SK-N-SH (cell line): ENCODE results near the gene DSE. TPM values are rescaled to one million over a fixed set of nuclear protein-coding genes. Genes with fewer than 3 reads are reported as not detected.
A peak's percentile ranks its signal among the peaks of the same experiment; 100 is the strongest.

Experiments used
- CTCF ChIA-PET: fragments of 300-600, 350-600 bp; formaldehyde crosslinking; extraction: SDS; loops from one replicate; lab custom pipeline; 2021; lab: Yijun Ruan, JAX
- POLR2A ChIA-PET: fragments of 350-600 bp; sonication (Branson Sonifier 250); formaldehyde crosslinking; extraction: SDS; loops from one replicate; lab custom pipeline; 2020; ENCODE audit warnings: antibody characterized with exemption, inconsistent platforms; lab: Yijun Ruan, JAX
- DNase-seq: peaks from one replicate; pipeline ENCODE4 v3.0.0; 2012
- H2AFZ ChIP-seq: fragments of 200-600 bp; sonication (generic); 2 replicates; pipeline ENCODE4 v1.8.1; 2016; ENCODE audit warnings: antibody characterized with exemption, mild to moderate bottlenecking, low read depth
- H3F3A ChIP-seq: fragments of 200-600 bp; sonication (generic); replicated peaks from 2 replicates; pipeline ENCODE3; 2016; ENCODE audit warnings: antibody characterized with exemption, mild to moderate bottlenecking; ENCODE audit not compliant: insufficient read depth
- H3K27ac ChIP-seq, 2 experiments: fragments of 200-500 bp in 1 of 2; fragments of 200-600 bp in 1 of 2; sonication (Bioruptor generic) in 1 of 2; sonication (generic), shearing (Covaris generic) in 1 of 2; 2 replicates each; pipeline versions ENCODE4 v1.5.1 to v1.6.1; 2014 to 2016; ENCODE audit warnings: low read depth in 2 of 2, inconsistent platforms in 1 of 2, low read length in 1 of 2, mild to moderate bottlenecking in 1 of 2, mixed read lengths in 1 of 2
- H3K27me3 ChIP-seq: fragments of 200-600 bp; sonication (generic), shearing (Covaris generic); 2 replicates; pipeline ENCODE4 v1.6.1; 2016; ENCODE audit warnings: mixed run types; ENCODE audit not compliant: insufficient read depth
- H3K36me3 ChIP-seq, 2 experiments: fragments of 200-500 bp in 1 of 2; fragments of 200-600 bp in 1 of 2; sonication (Bioruptor generic) in 1 of 2; sonication (generic) in 1 of 2; replicated peaks in 1 of 2; 2 replicates each; pipeline versions ENCODE3 to v1.5.1; 2014 to 2016; ENCODE audit warnings: low read length in 1 of 2, mild to moderate bottlenecking in 1 of 2; ENCODE audit not compliant: insufficient read depth in 2 of 2, control insufficient read depth in 1 of 2
- H3K4me1 ChIP-seq, 2 experiments: fragments of 200-500 bp in 1 of 2; fragments of 200-600 bp in 1 of 2; sonication (Bioruptor generic) in 1 of 2; sonication (generic), shearing (Covaris generic) in 1 of 2; 2 replicates each; pipeline versions ENCODE4 v1.5.1 to v1.6.1; 2014 to 2016; ENCODE audit warnings: low read depth in 1 of 2, low read length in 1 of 2, mixed run types in 1 of 2; ENCODE audit not compliant: insufficient read depth in 2 of 2, control insufficient read depth in 1 of 2
- H3K4me2 ChIP-seq: fragments of 200-600 bp; sonication (generic), shearing (Covaris generic); 2 replicates; pipeline ENCODE4 v1.6.1; 2017; ENCODE audit warnings: mixed run types
- H3K4me3 ChIP-seq, 2 experiments: fragments of 200-500 bp in 1 of 2; fragments of 200-600 bp in 1 of 2; sonication (Bioruptor generic) in 1 of 2; sonication (generic), shearing (Covaris generic) in 1 of 2; 2 replicates each; pipeline versions ENCODE4 v1.5.1 to v1.8.1; 2014 to 2016; ENCODE audit warnings: low read depth in 2 of 2, inconsistent platforms in 1 of 2, low read length in 1 of 2, mild to moderate bottlenecking in 1 of 2, mixed read lengths in 1 of 2, moderate library complexity in 1 of 2
- H3K79me2 ChIP-seq: fragments of 200-600 bp; sonication (generic); 2 replicates; pipeline ENCODE4 v1.8.1; 2017; ENCODE audit warnings: mild to moderate bottlenecking; ENCODE audit not compliant: insufficient read depth
- H3K9ac ChIP-seq: fragments of 200-600 bp; sonication (generic); 2 replicates; pipeline ENCODE4 v1.6.1; 2017; ENCODE audit warnings: mixed run types
- H3K9me2 ChIP-seq: fragments of 200-600 bp; sonication (generic); 2 replicates; pipeline ENCODE4 v1.6.1; 2017; ENCODE audit warnings: mixed run types
- H3K9me3 ChIP-seq: fragments of 200-600 bp; sonication (generic); 2 replicates; pipeline ENCODE4 v1.6.1; 2017; ENCODE audit warnings: mixed run types, mild to moderate bottlenecking, moderate library complexity
- H4K20me1 ChIP-seq: fragments of 200-600 bp; sonication (generic); 2 replicates; pipeline ENCODE4 v1.6.1; 2017; ENCODE audit warnings: mild to moderate bottlenecking, mixed run types; ENCODE audit not compliant: insufficient read depth
- ELF1 ChIP-seq: IDR thresholded peaks from 2 replicates; pipeline ENCODE4 v1.4.0; 2012
- EP300 ChIP-seq, 2 experiments: IDR thresholded peaks; 2 replicates each; pipeline versions ENCODE4 v1.4.0 to v1.6.1; 2012; ENCODE audit warnings: borderline replicate concordance in 1 of 2, low read depth in 1 of 2, low read length in 1 of 2
- EZH2phosphoT487 ChIP-seq: fragments of 200-600 bp; sonication (generic); IDR thresholded peaks from 2 replicates; pipeline ENCODE4 v1.6.1; 2017; ENCODE audit warnings: low read depth, mixed run types, mild to moderate bottlenecking, antibody characterized with exemption, moderate library complexity, borderline replicate concordance
- FOSL2 ChIP-seq: IDR thresholded peaks from 2 replicates; pipeline ENCODE4 v1.4.0; 2012; ENCODE audit warnings: low read depth, mild to moderate bottlenecking, moderate library complexity, borderline replicate concordance
- FOXJ3 ChIP-seq: sonication (generic); formaldehyde crosslinking; IDR thresholded peaks from 2 replicates; pipeline ENCODE4 v1.5.1; 2020; ENCODE audit warnings: mild to moderate bottlenecking, missing genetic modification reagents
- GABPA ChIP-seq: IDR thresholded peaks from 2 replicates; pipeline ENCODE4 v1.4.0; 2012; ENCODE audit warnings: low read depth, mild to moderate bottlenecking
- JUND ChIP-seq: IDR thresholded peaks from 2 replicates; pipeline ENCODE4 v1.4.0; 2012
- MXI1 ChIP-seq: IDR thresholded peaks from 2 replicates; pipeline ENCODE4 v1.6.1; 2012; ENCODE audit warnings: mild to moderate bottlenecking, low read depth, low read length, improper control_type of control experiment
- NRF1 ChIP-seq: IDR thresholded peaks from 2 replicates; pipeline ENCODE4 v1.6.1; 2012; ENCODE audit warnings: low read depth, mild to moderate bottlenecking, low read length
- POLR2AphosphoS5 ChIP-seq: IDR thresholded peaks from 2 replicates; pipeline ENCODE4 v1.6.1; 2012; ENCODE audit warnings: low read depth, low read length
- RCOR1 ChIP-seq: fragments of 150-350 bp; IDR thresholded peaks from 2 replicates; pipeline ENCODE4 v1.6.1; 2017; ENCODE audit warnings: antibody characterized with exemption, low read length
- TAF1 ChIP-seq: IDR thresholded peaks from 2 replicates; pipeline ENCODE4 v1.6.1; 2012; ENCODE audit warnings: low read depth, mild to moderate bottlenecking, low read length, moderate library complexity, borderline replicate concordance
- TCF12 ChIP-seq: IDR thresholded peaks from 2 replicates; pipeline ENCODE4 v1.4.0; 2012
- USF1 ChIP-seq: IDR thresholded peaks from 2 replicates; pipeline ENCODE4 v1.4.0; 2012; ENCODE audit warnings: low read depth, borderline replicate concordance
- YY1 ChIP-seq: IDR thresholded peaks from 2 replicates; pipeline ENCODE4 v1.4.0; 2012; ENCODE audit warnings: low read depth, mild to moderate bottlenecking
- ZBTB33 ChIP-seq: IDR thresholded peaks from 2 replicates; pipeline ENCODE4 v1.4.0; 2012; ENCODE audit warnings: low read depth, borderline replicate concordance
- WGBS: methylation state at CpG from one replicate; pipeline ENCODE4 v1.1.6; 2017; ENCODE audit warnings: low lambda C conversion rate; 5-methylcytosine and 5-hydroxymethylcytosine counted together
- polyA plus RNA-seq, 3 experiments: library from polyadenylated mRNA; depleted of rRNA; stranded (reverse); fragments of >200 nt; gene quantifications; 2 replicates each; pipeline ENCODE4 v1.2.3, GENCODE V29; 2012

Gene DSE
- polyA plus RNA-seq, 1 of the 3 experiments (the other 2 are of a cell fraction) = 12.7 TPM

DNA sequence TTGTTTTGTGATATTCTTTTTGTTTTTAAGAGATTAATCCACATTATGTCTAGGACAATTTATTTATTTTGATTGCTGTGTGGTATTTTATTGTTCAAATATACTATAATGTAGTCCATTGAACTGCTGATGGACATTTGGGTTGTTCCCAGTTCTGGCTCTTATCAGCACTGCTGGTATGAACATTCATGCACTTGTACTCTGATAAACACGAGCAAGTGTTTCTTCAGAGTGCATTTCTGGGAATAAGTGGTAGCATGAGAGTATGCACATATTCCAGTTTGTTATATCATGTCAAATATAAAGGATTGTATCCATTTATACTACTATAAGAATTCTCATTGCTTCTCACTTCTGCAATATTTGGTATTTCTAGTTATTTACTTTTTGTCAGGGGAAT, 97.5 kb downstream of the DSE start:
- H3K4me2 ChIP-seq = no peak overlapping the region
- TF ChIP-seq ZBTB33 = no peak
- no peak for TF ChIP-seq YY1
- no peak for TF ChIP-seq JUND
- H3K9me3 ChIP-seq = no peaks in the 10 kb centered on the region; the same call in 1 of the 2 replicates
- H3K36me3 ChIP-seq = no peaks in the 10 kb centered on the region
- CTCF ChIA-PET = interaction anchor here (0.7 kb wide), 1 partner anchor 434 kb away, joined by 3 read pairs; no protein-coding TSS in a partner anchor
- no peak overlapping the region for H3K27ac ChIP-seq
- H3K79me2 ChIP-seq = no peaks in the 10 kb centered on the region
- H3K27me3 ChIP-seq = no peaks in the 10 kb centered on the region
- DNase-seq = no peak
- POLR2A ChIA-PET = no interaction called here
- no peak overlapping the region for H3K9ac ChIP-seq
- H3K9me2 ChIP-seq = no peaks in the 10 kb centered on the region
- no peaks in the 10 kb centered on the region for H3K4me1 ChIP-seq
- no peak overlapping the region for H3K4me3 ChIP-seq
- no peaks in the 10 kb centered on the region for H3F3A ChIP-seq
- H4K20me1 ChIP-seq = no peaks in the 10 kb centered on the region
- H2AFZ ChIP-seq = no peak overlapping the region
- WGBS = 36% methylated on average over 1 of the region's 1 CpG

DNA sequence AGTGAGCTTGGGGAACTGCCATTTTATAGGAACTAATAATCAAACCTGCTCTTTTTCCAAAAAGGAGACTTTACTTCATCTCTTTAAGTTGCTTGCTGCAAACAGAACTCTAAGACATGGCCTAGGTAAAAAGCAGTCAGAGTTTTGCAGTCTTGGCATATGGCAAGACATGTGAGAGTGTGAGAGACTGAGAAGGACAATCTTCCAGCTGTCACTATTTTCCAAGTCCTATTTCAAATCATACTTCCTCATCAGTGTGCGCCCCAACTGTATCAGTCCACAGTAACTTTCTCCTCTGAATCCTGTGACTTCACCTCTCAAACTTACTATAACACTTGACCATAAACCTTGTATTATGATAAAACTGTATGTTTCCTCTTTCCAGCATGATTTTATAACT, 100.8 kb downstream of the DSE start:
- WGBS = 97% methylated on average over 1 of the region's 1 CpG
- CTCF ChIA-PET = interaction anchor here (0.6 kb wide), 1 partner anchor 39 kb away, joined by 3 read pairs; no protein-coding TSS in a partner anchor
- DNase-seq = no peak
- Histone ChIP-seq H3K27me3 (no peaks in the 10 kb centered on the region), H2AFZ (no peak overlapping the region), H4K20me1 (no peaks in the 10 kb centered on the region), H3K9me2 (no peaks in the 10 kb centered on the region), H3K4me3 (no peak overlapping the region), H3K4me2 (no peak overlapping the region), H3K27ac (no peak overlapping the region; a peak in 1 of 4 replicates), H3K36me3 (no peaks in the 10 kb centered on the region), H3K79me2 (no peaks in the 10 kb centered on the region), H3F3A (no peaks in the 10 kb centered on the region), H3K9ac (no peak overlapping the region), H3K4me1 (peaks cover 0 to 6% of the 10 kb centered on the region in 2 experiments; a peak in 1 of 4 replicates), H3K9me3 (no peaks in the 10 kb centered on the region; the same call in 1 of the 2 replicates)
- TF ChIP-seq ELF1 = no peak
- TF ChIP-seq FOXJ3 (CRISPR knock-in tag) = no peak
- TF ChIP-seq USF1 = no peak
- no peak for TF ChIP-seq JUND
- TF ChIP-seq EP300 (IDR thresholded peaks at IDR 0.05; ENCODE audit: borderline replicate concordance in 1 of 2, low read depth in 1 of 2, low read length in 1 of 2) = no peak
- no peak for TF ChIP-seq NRF1
- no peak for TF ChIP-seq TAF1
- POLR2A ChIA-PET = no interaction called here

GRCh38 chr6:116472706-116473105, 102.0 kb downstream of the DSE start:
- Histone ChIP-seq H3K36me3 (no peaks in the 10 kb centered on the region), H3K9ac (no peak overlapping the region), H3K27ac (peak overlapping the region in 1 of 2 experiments; percentile 50; a peak in 1 of 4 replicates), H3K4me3 (no peak overlapping the region), H3K4me2 (no peak overlapping the region), H3K4me1 (peaks cover 0 to 6% of the 10 kb centered on the region in 2 experiments; a peak in 1 of 4 replicates), H3K79me2 (no peaks in the 10 kb centered on the region), H2AFZ (no peak overlapping the region), H4K20me1 (no peaks in the 10 kb centered on the region), H3K9me2 (no peaks in the 10 kb centered on the region), H3F3A (no peaks in the 10 kb centered on the region), H3K27me3 (no peaks in the 10 kb centered on the region), H3K9me3 (no peaks in the 10 kb centered on the region; the same call in 1 of the 2 replicates)
- WGBS = 75% methylated on average over 3 of the region's 3 CpGs
- POLR2A ChIA-PET = no interaction called here
- CTCF ChIA-PET = no interaction called here
- DNase-seq = no peak
- TF ChIP-seq EZH2phosphoT487 (no peak), FOXJ3 (CRISPR knock-in tag) (no peak), USF1 (no peak), ELF1 (no peak), TCF12 (no peak), GABPA (no peak), ZBTB33 (no peak), YY1 (no peak), RCOR1 (no peak), MXI1 (no peak), FOSL2 (no peak), POLR2AphosphoS5 (no peak), NRF1 (no peak)
